ENCODE data around the gene THSD7B. TPM values are rescaled to one million over a fixed set of nuclear protein-coding genes. Genes with fewer than 3 reads are reported as not detected.
"Not testable (repeated sequence)": the region's sequence is repeated elsewhere in the genome, so short reads cannot be mapped to it uniquely, and the experiment has no call there.

The THSD7B gene
- polyA plus RNA-seq, 1 donor: 0.89 TPM

- DNase-seq: no peak
Observed at GRCh38 chr2:137261881-137262585, 496.7 kb downstream of the THSD7B start.

GRCh38 chr2:137262594-137262993 lies 497.2 kb downstream of the THSD7B start:
- no peak for DNase-seq

- DNase-seq: no peak
Observed at GRCh38 chr2:137287913-137288639, 522.7 kb downstream of the THSD7B start.

GRCh38 chr2:137291836-137292570 lies 526.7 kb downstream of the THSD7B start:
- DNase-seq: no peak

GRCh38 chr2:137298377-137298776 lies 533.0 kb downstream of the THSD7B start:
- no peak for DNase-seq

GRCh38 chr2:137300987-137301386 lies 535.6 kb downstream of the THSD7B start:
- DNase-seq: no peak

GRCh38 chr2:137302957-137303356 lies 537.6 kb downstream of the THSD7B start:
- no peak for DNase-seq

GRCh38 chr2:137316075-137316474 lies 550.7 kb downstream of the THSD7B start:
- DNase-seq: no peak

- DNase-seq: no peak
Observed at GRCh38 chr2:137321566-137321965, 556.2 kb downstream of the THSD7B start.

- not testable (repeated sequence) for DNase-seq
Observed at GRCh38 chr2:137331562-137331961, 566.2 kb downstream of the THSD7B start.

- no peak for DNase-seq
Observed at GRCh38 chr2:137333386-137334165, 568.2 kb downstream of the THSD7B start.

- no peak for DNase-seq
Observed at GRCh38 chr2:137336067-137336466, 570.7 kb downstream of the THSD7B start.

GRCh38 chr2:137339051-137339450 lies 573.7 kb downstream of the THSD7B start:
- DNase-seq: no peak

- no peak for DNase-seq
Observed at GRCh38 chr2:137345994-137346393, 580.6 kb downstream of the THSD7B start.

GRCh38 chr2:137348301-137348700 lies 583.0 kb downstream of the THSD7B start:
- DNase-seq: no peak

- DNase-seq: no peak
Observed at GRCh38 chr2:137357634-137358033, 592.3 kb downstream of the THSD7B start.

GRCh38 chr2:137367361-137367760 lies 602.0 kb downstream of the THSD7B start:
- DNase-seq: no peak

- DNase-seq: no peak
Observed at GRCh38 chr2:137369106-137369505, 603.8 kb downstream of the THSD7B start.

- no peak for DNase-seq
Observed at GRCh38 chr2:137379186-137379585, 613.8 kb downstream of the THSD7B start.

GRCh38 chr2:137380610-137381009 lies 615.3 kb downstream of the THSD7B start:
- DNase-seq: no peak

GRCh38 chr2:137381731-137382130 lies 616.4 kb downstream of the THSD7B start:
- DNase-seq: no peak

GRCh38 chr2:137383391-137383790 lies 618.0 kb downstream of the THSD7B start:
- DNase-seq: no peak

- no peak for DNase-seq
Observed at GRCh38 chr2:137387044-137387443, 621.7 kb downstream of the THSD7B start.

Measured in hindlimb muscle (tissue), 1 donor.